ENCODE results near the gene SOWAHB. TPM values are rescaled to one million over a fixed set of nuclear protein-coding genes. Genes with fewer than 3 reads are reported as not detected.

SOWAHB gene
- polyA plus RNA-seq, 1 of the 3 experiments (the other 2 are of a cell fraction) = 0.05 TPM

- DNase-seq = no peak
- H3K36me3 ChIP-seq (replicated peaks in 1 of 2; ENCODE audit: control insufficient read depth in 1 of 2, insufficient read depth in 2 of 2, low read length in 1 of 2) = no peaks in the 10 kb centered on the region
- H3K9ac ChIP-seq = no peak overlapping the region
Measured at GRCh38 chr4:76883147-76883546, 14.8 kb downstream of the SOWAHB start.

DNA sequence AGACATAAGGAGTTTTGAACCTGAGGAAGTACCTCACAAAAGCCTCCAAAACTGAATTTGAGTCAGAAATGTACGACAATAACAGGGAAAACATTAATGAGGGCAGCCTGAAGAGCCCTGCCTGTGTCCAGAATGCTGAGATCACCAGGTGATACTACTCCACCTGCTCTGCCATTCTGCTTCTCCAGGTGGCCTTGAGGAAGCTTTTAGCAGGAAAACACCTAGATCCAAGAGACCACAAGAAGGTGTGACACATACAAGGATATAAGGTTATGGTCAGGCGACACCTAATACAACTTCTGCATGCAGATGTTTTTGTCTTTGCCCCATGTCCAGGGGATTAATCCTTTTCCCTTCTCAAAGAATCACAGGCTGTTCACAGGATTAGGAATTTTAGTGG is 15.3 kb downstream of the SOWAHB start:
- Histone ChIP-seq H3K9me3 (no peaks in the 10 kb centered on the region), H3K9ac (no peak overlapping the region), H3K79me2 (ENCODE audit: insufficient read depth) (no peaks in the 10 kb centered on the region), H3K4me1 (ENCODE audit: control insufficient read depth in 1 of 2, insufficient read depth in 2 of 2, low read depth in 1 of 2, low read length in 1 of 2) (no peaks in the 10 kb centered on the region), H3K4me3 (ENCODE audit: low read depth in 2 of 2, low read length in 1 of 2) (no peak overlapping the region), H3K9me2 (no peaks in the 10 kb centered on the region), H3F3A (replicated peaks; ENCODE audit: insufficient read depth) (no peaks in the 10 kb centered on the region), H3K27me3 (ENCODE audit: insufficient read depth) (no peaks in the 10 kb centered on the region), H3K27ac (ENCODE audit: low read depth in 2 of 2, low read length in 1 of 2) (no peak overlapping the region), H4K20me1 (ENCODE audit: insufficient read depth) (no peaks in the 10 kb centered on the region), H2AFZ (ENCODE audit: low read depth) (no peak overlapping the region), H3K4me2 (no peak overlapping the region), H3K36me3 (replicated peaks in 1 of 2; ENCODE audit: control insufficient read depth in 1 of 2, insufficient read depth in 2 of 2, low read length in 1 of 2) (no peaks in the 10 kb centered on the region)
- ChIA-PET CTCF (no interaction called here), POLR2A (no interaction called here)
- DNase-seq = no peak
- WGBS (ENCODE audit: low lambda C conversion rate) = 47% methylated on average over 2 of the region's 2 CpGs
- TF ChIP-seq, protein P1, sequence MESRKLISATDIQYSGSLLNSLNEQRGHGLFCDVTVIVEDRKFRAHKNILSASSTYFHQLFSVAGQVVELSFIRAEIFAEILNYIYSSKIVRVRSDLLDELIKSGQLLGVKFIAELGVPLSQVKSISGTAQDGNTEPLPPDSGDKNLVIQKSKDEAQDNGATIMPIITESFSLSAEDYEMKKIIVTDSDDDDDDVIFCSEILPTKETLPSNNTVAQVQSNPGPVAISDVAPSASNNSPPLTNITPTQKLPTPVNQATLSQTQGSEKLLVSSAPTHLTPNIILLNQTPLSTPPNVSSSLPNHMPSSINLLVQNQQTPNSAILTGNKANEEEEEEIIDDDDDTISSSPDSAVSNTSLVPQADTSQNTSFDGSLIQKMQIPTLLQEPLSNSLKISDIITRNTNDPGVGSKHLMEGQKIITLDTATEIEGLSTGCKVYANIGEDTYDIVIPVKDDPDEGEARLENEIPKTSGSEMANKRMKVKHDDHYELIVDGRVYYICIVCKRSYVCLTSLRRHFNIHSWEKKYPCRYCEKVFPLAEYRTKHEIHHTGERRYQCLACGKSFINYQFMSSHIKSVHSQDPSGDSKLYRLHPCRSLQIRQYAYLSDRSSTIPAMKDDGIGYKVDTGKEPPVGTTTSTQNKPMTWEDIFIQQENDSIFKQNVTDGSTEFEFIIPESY (IDR thresholded peaks at IDR 0.05; ENCODE audit: borderline replicate concordance, low read depth) = no peak
- no peak for TF ChIP-seq FOXM1 (IDR thresholded peaks at IDR 0.05; ENCODE audit: low read depth)
- no peak for TF ChIP-seq RXRA (IDR thresholded peaks at IDR 0.05; ENCODE audit: borderline replicate concordance, low read depth)

More at GRCh38 chr4:76883147-76883546, 14.8 kb downstream of the SOWAHB start:
- Histone ChIP-seq H2AFZ (ENCODE audit: low read depth) (no peak overlapping the region), H3K4me1 (ENCODE audit: control insufficient read depth in 1 of 2, insufficient read depth in 2 of 2, low read depth in 1 of 2, low read length in 1 of 2) (no peaks in the 10 kb centered on the region), H3K4me2 (no peak overlapping the region), H3K9me2 (no peaks in the 10 kb centered on the region), H3K79me2 (ENCODE audit: insufficient read depth) (no peaks in the 10 kb centered on the region), H4K20me1 (ENCODE audit: insufficient read depth) (no peaks in the 10 kb centered on the region), H3K9me3 (no peaks in the 10 kb centered on the region), H3K4me3 (ENCODE audit: low read depth in 2 of 2, low read length in 1 of 2) (no peak overlapping the region), H3K27ac (ENCODE audit: low read depth in 2 of 2, low read length in 1 of 2) (no peak overlapping the region), H3K27me3 (ENCODE audit: insufficient read depth) (no peaks in the 10 kb centered on the region), H3F3A (replicated peaks; ENCODE audit: insufficient read depth) (no peaks in the 10 kb centered on the region)
- no peak for TF ChIP-seq ELF1 (IDR thresholded peaks at IDR 0.05)
- TF ChIP-seq RXRA (IDR thresholded peaks at IDR 0.05; ENCODE audit: borderline replicate concordance, low read depth) = no peak
- TF ChIP-seq RCOR1 (IDR thresholded peaks at IDR 0.05; ENCODE audit: low read length) = no peak
- TF ChIP-seq FOSL2 (IDR thresholded peaks at IDR 0.05; ENCODE audit: borderline replicate concordance, low read depth) = no peak
- TF ChIP-seq TCF12 (IDR thresholded peaks at IDR 0.05) = no peak
- TF ChIP-seq NFIC (IDR thresholded peaks at IDR 0.05; ENCODE audit: borderline replicate concordance) = no peak
- no peak for TF ChIP-seq POLR2AphosphoS5 (IDR thresholded peaks at IDR 0.05; ENCODE audit: low read depth, low read length)
- TF ChIP-seq, protein P1 (IDR thresholded peaks at IDR 0.05; ENCODE audit: borderline replicate concordance, low read depth) = no peak
- TF ChIP-seq TAF1 (IDR thresholded peaks at IDR 0.05; ENCODE audit: borderline replicate concordance, low read depth, low read length) = no peak
- TF ChIP-seq, protein P2, sequence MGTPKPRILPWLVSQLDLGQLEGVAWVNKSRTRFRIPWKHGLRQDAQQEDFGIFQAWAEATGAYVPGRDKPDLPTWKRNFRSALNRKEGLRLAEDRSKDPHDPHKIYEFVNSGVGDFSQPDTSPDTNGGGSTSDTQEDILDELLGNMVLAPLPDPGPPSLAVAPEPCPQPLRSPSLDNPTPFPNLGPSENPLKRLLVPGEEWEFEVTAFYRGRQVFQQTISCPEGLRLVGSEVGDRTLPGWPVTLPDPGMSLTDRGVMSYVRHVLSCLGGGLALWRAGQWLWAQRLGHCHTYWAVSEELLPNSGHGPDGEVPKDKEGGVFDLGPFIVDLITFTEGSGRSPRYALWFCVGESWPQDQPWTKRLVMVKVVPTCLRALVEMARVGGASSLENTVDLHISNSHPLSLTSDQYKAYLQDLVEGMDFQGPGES (IDR thresholded peaks at IDR 0.05; ENCODE audit: low read depth, low read length) = no peak
- TF ChIP-seq NRF1 (IDR thresholded peaks at IDR 0.05; ENCODE audit: low read depth, low read length) = no peak
- no peak for TF ChIP-seq YY1 (IDR thresholded peaks at IDR 0.05; ENCODE audit: low read depth)
- no peak for TF ChIP-seq MXI1 (IDR thresholded peaks at IDR 0.05; ENCODE audit: low read depth, low read length)
- TF ChIP-seq FOXJ3 (CRISPR knock-in tag; IDR thresholded peaks at IDR 0.05) = no peak
- TF ChIP-seq SMC3 (IDR thresholded peaks at IDR 0.05; ENCODE audit: low read depth, low read length) = no peak
- no peak for TF ChIP-seq RAD21 (IDR thresholded peaks at IDR 0.05; ENCODE audit: low read length)
- 64% methylated on average over 8 of the region's 8 CpGs for WGBS (ENCODE audit: low lambda C conversion rate)
- ChIA-PET CTCF (no interaction called here), POLR2A (no interaction called here)

Data from SK-N-SH (cell line).